C4-2B (cell line): ENCODE results near the gene CASKIN1.

Experiments used
- H3K27ac ChIP-seq: fragments of 450-650 bp; 2 replicates; pipeline ENCODE4 v1.5.1; 2017
- ZFX ChIP-seq: fragments of 450-650 bp; IDR thresholded peaks from 2 replicates; pipeline ENCODE4 v1.6.1; 2017
- TF ChIP-seq, protein P1 (sequence below): fragments of 450-650 bp; conservative IDR thresholded peaks from 2 replicates; pipeline ENCODE4 v1.5.1; 2017; ENCODE audit warnings: mild to moderate bottlenecking

CASKIN1 gene

GRCh38 chr16:2175454-2175853, 21.0 kb downstream of the CASKIN1 start:
- TF ChIP-seq ZFX, result no peak
- TF ChIP-seq, protein P1, sequence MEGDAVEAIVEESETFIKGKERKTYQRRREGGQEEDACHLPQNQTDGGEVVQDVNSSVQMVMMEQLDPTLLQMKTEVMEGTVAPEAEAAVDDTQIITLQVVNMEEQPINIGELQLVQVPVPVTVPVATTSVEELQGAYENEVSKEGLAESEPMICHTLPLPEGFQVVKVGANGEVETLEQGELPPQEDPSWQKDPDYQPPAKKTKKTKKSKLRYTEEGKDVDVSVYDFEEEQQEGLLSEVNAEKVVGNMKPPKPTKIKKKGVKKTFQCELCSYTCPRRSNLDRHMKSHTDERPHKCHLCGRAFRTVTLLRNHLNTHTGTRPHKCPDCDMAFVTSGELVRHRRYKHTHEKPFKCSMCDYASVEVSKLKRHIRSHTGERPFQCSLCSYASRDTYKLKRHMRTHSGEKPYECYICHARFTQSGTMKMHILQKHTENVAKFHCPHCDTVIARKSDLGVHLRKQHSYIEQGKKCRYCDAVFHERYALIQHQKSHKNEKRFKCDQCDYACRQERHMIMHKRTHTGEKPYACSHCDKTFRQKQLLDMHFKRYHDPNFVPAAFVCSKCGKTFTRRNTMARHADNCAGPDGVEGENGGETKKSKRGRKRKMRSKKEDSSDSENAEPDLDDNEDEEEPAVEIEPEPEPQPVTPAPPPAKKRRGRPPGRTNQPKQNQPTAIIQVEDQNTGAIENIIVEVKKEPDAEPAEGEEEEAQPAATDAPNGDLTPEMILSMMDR, result no peak
- H3K27ac ChIP-seq, result no peak overlapping the region

- H3K27ac ChIP-seq, result no peak overlapping the region
- TF ChIP-seq ZFX, result no peak
- TF ChIP-seq, protein P1, result no peak
These were observed 21.8 kb downstream of the CASKIN1 start for GRCh38 chr16:2174396-2175131.

DNA sequence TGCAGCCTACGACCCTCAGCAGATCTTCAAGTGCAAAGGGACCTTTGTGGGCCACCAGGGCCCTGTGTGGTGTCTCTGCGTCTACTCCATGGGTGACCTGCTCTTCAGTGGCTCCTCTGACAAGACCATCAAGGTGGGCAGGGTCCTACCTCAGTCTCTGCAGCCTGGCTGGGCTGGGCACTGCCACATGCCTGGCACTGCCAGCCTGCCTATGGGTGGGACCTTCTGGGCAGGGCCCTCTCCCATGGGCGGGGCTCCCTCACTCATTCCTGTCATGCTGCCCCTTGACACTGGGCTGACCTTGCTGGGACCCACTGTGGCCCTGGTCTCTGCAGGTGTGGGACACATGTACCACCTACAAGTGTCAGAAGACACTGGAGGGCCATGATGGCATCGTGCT, 22.5 kb downstream of the CASKIN1 start:
- no peak overlapping the region for H3K27ac ChIP-seq
- TF ChIP-seq, protein P1, result no peak
- no peak for TF ChIP-seq ZFX

GRCh38 chr16:2173366-2173765, 23.0 kb downstream of the CASKIN1 start:
- no peak for TF ChIP-seq ZFX
- TF ChIP-seq, protein P1, result no peak

DNA sequence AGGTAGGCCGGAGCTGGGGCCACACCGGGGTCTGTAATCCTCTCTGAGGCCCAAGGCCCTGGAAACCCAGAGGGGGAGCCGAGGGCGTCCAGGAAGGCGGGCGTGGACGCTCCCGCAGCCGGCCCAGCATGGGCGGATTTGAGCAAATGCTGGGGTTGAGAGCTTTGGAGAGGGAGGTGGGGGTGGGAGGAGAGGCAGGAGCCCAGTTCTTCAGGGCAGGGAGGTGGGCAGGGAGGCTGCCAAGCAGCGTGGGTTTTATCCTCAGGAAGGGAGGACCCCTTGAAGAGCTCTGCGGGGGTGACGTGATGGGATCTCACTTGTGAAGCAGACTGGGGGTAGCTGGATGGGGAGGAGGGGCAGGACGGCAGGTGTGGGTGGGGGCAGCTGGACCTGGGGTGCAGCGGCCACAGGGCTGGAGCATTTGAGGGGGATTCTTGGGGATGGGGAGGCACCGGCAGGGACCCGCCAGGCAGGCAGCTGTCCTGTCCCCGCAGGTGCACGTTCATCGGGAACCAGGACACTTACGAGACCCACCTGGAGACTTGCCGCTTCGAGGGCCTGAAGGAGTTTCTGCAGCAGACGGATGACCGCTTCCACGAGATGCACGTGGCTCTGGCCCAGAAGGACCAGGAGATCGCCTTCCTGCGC, 23.6 kb downstream of the CASKIN1 start:
- H3K27ac ChIP-seq, result no peak overlapping the region
- TF ChIP-seq, protein P1, result no peak
- TF ChIP-seq ZFX, result no peak

More at GRCh38 chr16:2173366-2173765, 23.0 kb downstream of the CASKIN1 start:
- no peak overlapping the region for H3K27ac ChIP-seq

DNA sequence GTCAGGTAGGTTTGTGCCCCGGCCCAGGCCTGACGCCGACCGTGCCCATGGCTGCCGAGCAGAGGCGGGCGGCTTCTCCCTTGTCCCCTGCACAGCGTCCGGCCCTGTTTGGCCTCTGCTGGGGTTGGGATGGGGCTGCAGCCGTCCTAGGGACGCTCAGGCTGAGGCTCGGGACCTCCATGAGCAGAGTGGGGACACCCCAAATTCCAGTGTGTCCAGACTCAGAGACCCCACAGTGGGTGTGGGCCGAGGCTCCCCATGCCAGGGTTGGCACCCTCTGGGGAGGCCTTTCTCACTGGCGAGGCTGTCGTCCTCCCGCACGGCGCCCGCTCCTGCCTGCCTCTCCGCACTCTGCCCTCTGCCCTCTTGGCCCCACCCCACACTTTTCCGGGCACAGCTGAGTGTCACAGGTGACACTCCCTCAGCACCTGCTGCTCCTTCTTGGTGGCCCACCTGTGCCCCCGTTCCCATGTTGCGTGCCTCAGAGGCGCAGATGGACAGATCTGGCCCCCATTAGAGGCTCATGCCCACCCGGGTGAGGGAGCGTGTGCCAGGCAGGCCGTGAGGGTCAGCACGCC, 24.7 kb downstream of the CASKIN1 start:
- H3K27ac ChIP-seq, result no peak overlapping the region
- no peak for TF ChIP-seq ZFX
- TF ChIP-seq, protein P1, result no peak
